Stomach smooth muscle (tissue), 2 donors: ENCODE data around the gene ZNF580.

ENCODE experiments used
- H3K27ac ChIP-seq: one replicate; pipeline ENCODE4 v1.7.0; 2013; ENCODE audit warnings: mild to moderate bottlenecking, low read length, inconsistent platforms
- H3K27me3 ChIP-seq, 2 donors: one replicate each; pipeline ENCODE4 v1.7.0; 2013; ENCODE audit warnings: low read length in 2 of 2; ENCODE audit not compliant: insufficient read depth in 2 of 2, control insufficient read depth in 1 of 2
- H3K36me3 ChIP-seq, 2 donors: one replicate each; pipeline ENCODE4 v1.7.0; 2013; ENCODE audit warnings: low read length in 2 of 2; ENCODE audit not compliant: control insufficient read depth in 2 of 2, insufficient read depth in 2 of 2
- H3K4me1 ChIP-seq: one replicate; pipeline ENCODE4 v1.7.0; 2013; ENCODE audit warnings: low read length; ENCODE audit not compliant: control insufficient read depth, insufficient read depth
- H3K4me3 ChIP-seq, 2 donors: one replicate each; pipeline ENCODE4 v1.7.0; 2013; ENCODE audit warnings: low read length in 2 of 2
- H3K9ac ChIP-seq, 2 donors: one replicate each; pipeline ENCODE4 v1.7.0; 2013; ENCODE audit warnings: low read length in 2 of 2, mild to moderate bottlenecking in 1 of 2
- H3K9me3 ChIP-seq, 2 donors: one replicate each; pipeline ENCODE4 v1.7.0; 2013; ENCODE audit warnings: low read length in 2 of 2; ENCODE audit not compliant: control insufficient read depth in 2 of 2
- donor health status: healthy.
- donor health status: Pancreatic carcinoma.

Gene ZNF580

GRCh38 chr19:55680339-55681130 lies 39.7 kb downstream of the ZNF580 start:
- Histone ChIP-seq H3K4me3 (no peak overlapping the region), H3K27ac (no peak overlapping the region), H3K27me3 (no peaks in the 10 kb centered on the region), H3K9me3 (no peaks in the 10 kb centered on the region), H3K36me3 (peaks cover 44% of the 10 kb centered on the region in 2 donors), H3K4me1 (peaks cover 27% of the 10 kb centered on the region), H3K9ac (no peak overlapping the region)

- Histone ChIP-seq H3K36me3 (peaks cover 47 to 52% of the 10 kb centered on the region in 2 donors), H3K27me3 (no peaks in the 10 kb centered on the region), H3K4me1 (peaks cover 23% of the 10 kb centered on the region), H3K9me3 (no peaks in the 10 kb centered on the region), H3K9ac (no peak overlapping the region), H3K4me3 (no peak overlapping the region), H3K27ac (no peak overlapping the region)
Measured at GRCh38 chr19:55681131-55682092, 40.6 kb downstream of the ZNF580 start.

- Histone ChIP-seq H3K4me3 (no peak overlapping the region), H3K9me3 (no peaks in the 10 kb centered on the region), H3K27me3 (no peaks in the 10 kb centered on the region), H3K9ac (no peak overlapping the region), H3K27ac (no peak overlapping the region), H3K4me1 (peaks cover 3% of the 10 kb centered on the region), H3K36me3 (peaks cover 39 to 48% of the 10 kb centered on the region in 2 donors)
Measured at GRCh38 chr19:55683449-55684261, 42.9 kb downstream of the ZNF580 start.

- no peak overlapping the region for H3K27ac ChIP-seq
- H3K9ac ChIP-seq: no peak overlapping the region
- no peaks in the 10 kb centered on the region for H3K27me3 ChIP-seq
- no peaks in the 10 kb centered on the region for H3K9me3 ChIP-seq
- no peak overlapping the region for H3K4me3 ChIP-seq
- H3K4me1 ChIP-seq: peaks cover 2% of the 10 kb centered on the region
- H3K36me3 ChIP-seq: peaks cover 43 to 50% of the 10 kb centered on the region in 2 donors
Measured at GRCh38 chr19:55684946-55685681, 44.3 kb downstream of the ZNF580 start.

GRCh38 chr19:55685776-55686175 lies 45.0 kb downstream of the ZNF580 start:
- peaks cover 2% of the 10 kb centered on the region for H3K4me1 ChIP-seq
- H3K27me3 ChIP-seq: no peaks in the 10 kb centered on the region
- H3K9me3 ChIP-seq: no peaks in the 10 kb centered on the region
- no peak overlapping the region for H3K27ac ChIP-seq
- H3K9ac ChIP-seq: no peak overlapping the region
- H3K36me3 ChIP-seq: peaks cover 44 to 50% of the 10 kb centered on the region in 2 donors
- H3K4me3 ChIP-seq: no peak overlapping the region

- no peak overlapping the region for H3K4me3 ChIP-seq
- no peak overlapping the region for H3K9ac ChIP-seq
- no peaks in the 10 kb centered on the region for H3K9me3 ChIP-seq
- H3K36me3 ChIP-seq: peaks cover 45 to 50% of the 10 kb centered on the region in 2 donors
- peaks cover 2% of the 10 kb centered on the region for H3K4me1 ChIP-seq
- no peaks in the 10 kb centered on the region for H3K27me3 ChIP-seq
- no peak overlapping the region for H3K27ac ChIP-seq
Measured at GRCh38 chr19:55686311-55687050, 45.7 kb downstream of the ZNF580 start.

GRCh38 chr19:55687281-55688201 lies 46.7 kb downstream of the ZNF580 start:
- no peak overlapping the region for H3K4me3 ChIP-seq
- peaks cover 43 to 48% of the 10 kb centered on the region in 2 donors for H3K36me3 ChIP-seq
- H3K27me3 ChIP-seq: no peaks in the 10 kb centered on the region
- no peak overlapping the region for H3K9ac ChIP-seq
- H3K27ac ChIP-seq: no peak overlapping the region
- no peaks in the 10 kb centered on the region for H3K9me3 ChIP-seq
- H3K4me1 ChIP-seq: peaks cover 2% of the 10 kb centered on the region

- Histone ChIP-seq H3K36me3 (peaks cover 48 to 54% of the 10 kb centered on the region in 2 donors), H3K27me3 (no peaks in the 10 kb centered on the region), H3K9me3 (no peaks in the 10 kb centered on the region), H3K9ac (no peak overlapping the region), H3K4me3 (no peak overlapping the region), H3K4me1 (peaks cover 2% of the 10 kb centered on the region), H3K27ac (no peak overlapping the region)
Measured at GRCh38 chr19:55688422-55689218, 47.8 kb downstream of the ZNF580 start.
